GM12892 (cell line): Measurements from ENCODE around the gene LIM2.

Experiments
- POLR2A ChIP-seq: IDR thresholded peaks from 2 replicates; pipeline ENCODE4 v1.6.1; 2011; ENCODE audit warnings: low read depth, low read length, control low read depth
- POLR2AphosphoS5 ChIP-seq: IDR thresholded peaks from 2 replicates; pipeline ENCODE4 v1.6.1; 2011; ENCODE audit warnings: low read depth, low read length, control low read depth
- TAF1 ChIP-seq: IDR thresholded peaks from 2 replicates; pipeline ENCODE4 v1.6.1; 2011; ENCODE audit warnings: low read depth, mild to moderate bottlenecking, control low read depth, low read length, borderline replicate concordance

DNA sequence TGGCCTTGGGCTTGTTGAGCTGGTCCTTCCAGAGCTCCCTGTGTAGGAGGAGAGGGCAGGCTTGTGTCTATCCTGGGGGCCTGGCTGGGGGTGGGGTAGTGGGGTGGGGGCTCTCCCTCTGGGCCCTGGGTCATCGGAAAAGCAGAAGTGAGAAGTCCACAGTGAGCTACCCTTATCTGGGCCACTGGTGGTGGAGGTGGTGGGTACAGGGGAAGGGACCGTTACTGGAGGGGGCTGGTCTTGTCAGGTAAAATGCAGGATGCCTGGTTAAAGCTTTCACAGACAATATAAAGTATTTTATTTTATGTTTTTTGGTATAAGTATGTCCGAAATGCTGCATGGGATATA is 30.0 kb upstream of the LIM2 start:
- no peak for TF ChIP-seq POLR2A
- no peak for TF ChIP-seq TAF1
- no peak for TF ChIP-seq POLR2AphosphoS5
